ENCODE results near the gene CPEB3. TPM values are rescaled to one million over a fixed set of nuclear protein-coding genes. Genes with fewer than 3 reads are reported as not detected.

The CPEB3 gene
- total RNA-seq, 1 experiment from 2014 or later = 6.0 TPM

- Histone ChIP-seq H3K27me3 (ENCODE audit: low read length) (no peaks in the 10 kb centered on the region), H3K9me2 (replicated peaks; ENCODE audit: insufficient read depth, low read length) (no peaks in the 10 kb centered on the region), H3K27ac (ENCODE audit: low read length) (no peak overlapping the region), H3K9ac (ENCODE audit: low read length) (no peak overlapping the region), H3K79me2 (ENCODE audit: low read length) (no peaks in the 10 kb centered on the region; the same call in 1 of the 2 replicates), H2AFZ (ENCODE audit: low read length) (no peak overlapping the region), H3K9me3 (ENCODE audit: low read length) (no peaks in the 10 kb centered on the region), H3K4me2 (ENCODE audit: low read depth, low read length, poor library complexity, severe bottlenecking) (no peak overlapping the region), H4K20me1 (ENCODE audit: insufficient read depth, low read depth, low read length) (no peaks in the 10 kb centered on the region), H3K4me3 (ENCODE audit: low read length) (no peak overlapping the region), H3K4me1 (ENCODE audit: low read length) (no peaks in the 10 kb centered on the region), H3K36me3 (ENCODE audit: insufficient read depth, low read length) (peaks cover 14% of the 10 kb centered on the region; the same call in 1 of the 2 replicates)
- no peak for DNase-seq
Observed at GRCh38 chr10:92011560-92012214, 279.2 kb downstream of the CPEB3 start.

GRCh38 chr10:92010047-92010735 is 280.7 kb downstream of the CPEB3 start:
- DNase-seq = no peak
- Histone ChIP-seq H3K36me3 (ENCODE audit: insufficient read depth, low read length) (peaks cover 9% of the 10 kb centered on the region; the same call in 1 of the 2 replicates), H3K9ac (ENCODE audit: low read length) (no peak overlapping the region), H3K27ac (ENCODE audit: low read length) (no peak overlapping the region), H3K79me2 (ENCODE audit: low read length) (no peaks in the 10 kb centered on the region; the same call in 1 of the 2 replicates), H2AFZ (ENCODE audit: low read length) (no peak overlapping the region), H3K4me3 (ENCODE audit: low read length) (no peak overlapping the region), H3K9me2 (replicated peaks; ENCODE audit: insufficient read depth, low read length) (no peaks in the 10 kb centered on the region), H3K27me3 (ENCODE audit: low read length) (no peaks in the 10 kb centered on the region), H3K4me1 (ENCODE audit: low read length) (no peaks in the 10 kb centered on the region), H4K20me1 (ENCODE audit: insufficient read depth, low read depth, low read length) (no peaks in the 10 kb centered on the region), H3K9me3 (ENCODE audit: low read length) (no peaks in the 10 kb centered on the region), H3K4me2 (ENCODE audit: low read depth, low read length, poor library complexity, severe bottlenecking) (no peak overlapping the region)

- Histone ChIP-seq H3K79me2 (ENCODE audit: low read length) (no peaks in the 10 kb centered on the region; the same call in 1 of the 2 replicates), H3K4me2 (ENCODE audit: low read depth, low read length, poor library complexity, severe bottlenecking) (no peak overlapping the region), H3K9me2 (replicated peaks; ENCODE audit: insufficient read depth, low read length) (no peaks in the 10 kb centered on the region), H3K4me1 (ENCODE audit: low read length) (no peaks in the 10 kb centered on the region), H2AFZ (ENCODE audit: low read length) (no peak overlapping the region), H3K27me3 (ENCODE audit: low read length) (no peaks in the 10 kb centered on the region), H3K36me3 (ENCODE audit: insufficient read depth, low read length) (peaks cover 9% of the 10 kb centered on the region; the same call in 1 of the 2 replicates), H3K27ac (ENCODE audit: low read length) (no peak overlapping the region), H3K9ac (ENCODE audit: low read length) (no peak overlapping the region), H3K9me3 (ENCODE audit: low read length) (no peaks in the 10 kb centered on the region), H3K4me3 (ENCODE audit: low read length) (no peak overlapping the region), H4K20me1 (ENCODE audit: insufficient read depth, low read depth, low read length) (no peaks in the 10 kb centered on the region)
- DNase-seq = no peak
Observed at GRCh38 chr10:92009445-92009844, 281.4 kb downstream of the CPEB3 start.

GRCh38 chr10:92005978-92006377 is 284.9 kb downstream of the CPEB3 start:
- Histone ChIP-seq H3K79me2 (ENCODE audit: low read length) (no peaks in the 10 kb centered on the region), H2AFZ (ENCODE audit: low read length) (no peak overlapping the region), H3K4me3 (ENCODE audit: low read length) (no peak overlapping the region), H4K20me1 (ENCODE audit: insufficient read depth, low read depth, low read length) (no peaks in the 10 kb centered on the region), H3K4me2 (ENCODE audit: low read depth, low read length, poor library complexity, severe bottlenecking) (no peak overlapping the region), H3K9me2 (replicated peaks; ENCODE audit: insufficient read depth, low read length) (no peaks in the 10 kb centered on the region), H3K36me3 (ENCODE audit: insufficient read depth, low read length) (peaks cover 8% of the 10 kb centered on the region), H3K27me3 (ENCODE audit: low read length) (no peaks in the 10 kb centered on the region), H3K27ac (ENCODE audit: low read length) (no peak overlapping the region), H3K4me1 (ENCODE audit: low read length) (no peaks in the 10 kb centered on the region), H3K9me3 (ENCODE audit: low read length) (no peaks in the 10 kb centered on the region), H3K9ac (ENCODE audit: low read length) (no peak overlapping the region)
- no peak for DNase-seq

GRCh38 chr10:92003258-92003657 is 287.6 kb downstream of the CPEB3 start:
- Histone ChIP-seq H3K27ac (ENCODE audit: low read length) (no peak overlapping the region), H3K9me3 (ENCODE audit: low read length) (no peaks in the 10 kb centered on the region), H4K20me1 (ENCODE audit: insufficient read depth, low read depth, low read length) (no peaks in the 10 kb centered on the region), H3K79me2 (ENCODE audit: low read length) (no peaks in the 10 kb centered on the region), H2AFZ (ENCODE audit: low read length) (no peak overlapping the region), H3K4me3 (ENCODE audit: low read length) (no peak overlapping the region), H3K27me3 (ENCODE audit: low read length) (no peaks in the 10 kb centered on the region), H3K36me3 (ENCODE audit: insufficient read depth, low read length) (peaks cover 16% of the 10 kb centered on the region), H3K4me2 (ENCODE audit: low read depth, low read length, poor library complexity, severe bottlenecking) (no peak overlapping the region), H3K4me1 (ENCODE audit: low read length) (no peaks in the 10 kb centered on the region), H3K9ac (ENCODE audit: low read length) (no peak overlapping the region), H3K9me2 (replicated peaks; ENCODE audit: insufficient read depth, low read length) (no peaks in the 10 kb centered on the region)
- no peak for DNase-seq

GRCh38 chr10:92001995-92002394 is 288.9 kb downstream of the CPEB3 start:
- no peak for DNase-seq
- Histone ChIP-seq H3K36me3 (ENCODE audit: insufficient read depth, low read length) (peaks cover 23% of the 10 kb centered on the region), H3K27ac (ENCODE audit: low read length) (no peak overlapping the region), H3K4me3 (ENCODE audit: low read length) (no peak overlapping the region), H3K9me3 (ENCODE audit: low read length) (no peaks in the 10 kb centered on the region), H3K79me2 (ENCODE audit: low read length) (no peaks in the 10 kb centered on the region), H4K20me1 (ENCODE audit: insufficient read depth, low read depth, low read length) (no peaks in the 10 kb centered on the region), H3K9me2 (replicated peaks; ENCODE audit: insufficient read depth, low read length) (no peaks in the 10 kb centered on the region), H3K4me1 (ENCODE audit: low read length) (no peaks in the 10 kb centered on the region), H3K27me3 (ENCODE audit: low read length) (no peaks in the 10 kb centered on the region), H2AFZ (ENCODE audit: low read length) (no peak overlapping the region), H3K4me2 (ENCODE audit: low read depth, low read length, poor library complexity, severe bottlenecking) (no peak overlapping the region), H3K9ac (ENCODE audit: low read length) (no peak overlapping the region)

- Histone ChIP-seq H3K9me2 (replicated peaks; ENCODE audit: insufficient read depth, low read length) (no peaks in the 10 kb centered on the region), H3K4me2 (ENCODE audit: low read depth, low read length, poor library complexity, severe bottlenecking) (no peak overlapping the region), H3K4me1 (ENCODE audit: low read length) (no peaks in the 10 kb centered on the region), H3K79me2 (ENCODE audit: low read length) (no peaks in the 10 kb centered on the region), H2AFZ (ENCODE audit: low read length) (no peak overlapping the region), H3K36me3 (ENCODE audit: insufficient read depth, low read length) (peaks cover 23% of the 10 kb centered on the region), H3K4me3 (ENCODE audit: low read length) (no peak overlapping the region), H3K9me3 (ENCODE audit: low read length) (no peaks in the 10 kb centered on the region), H3K27ac (ENCODE audit: low read length) (no peak overlapping the region), H3K9ac (ENCODE audit: low read length) (no peak overlapping the region), H3K27me3 (ENCODE audit: low read length) (no peaks in the 10 kb centered on the region), H4K20me1 (ENCODE audit: insufficient read depth, low read depth, low read length) (no peaks in the 10 kb centered on the region)
- DNase-seq = no peak
Observed at GRCh38 chr10:92001581-92001980, 289.3 kb downstream of the CPEB3 start.

All from Karpas-422 (cell line).